H1 (cell line): ENCODE measurements around the gene TUT4. TPM values are rescaled to one million over a fixed set of nuclear protein-coding genes. Genes with fewer than 3 reads are reported as not detected.

Experiments
- CTCF ChIA-PET: fragments of 300-600 bp; sonication (Branson Sonifier 250); formaldehyde crosslinking; loops from one replicate; lab custom pipeline; 2021; ENCODE audit not compliant: partially characterized antibody; lab: Charles Lee
- POLR2A ChIA-PET: fragments of 300-600 bp; sonication (Branson Sonifier 250); formaldehyde crosslinking; loops from one replicate; lab custom pipeline; 2021; ENCODE audit warnings: inconsistent platforms; ENCODE audit not compliant: partially characterized antibody; lab: Charles Lee
- DNase-seq, 2 experiments: peaks; one replicate each; pipeline versions ENCODE4 v3.0.0 to v3.0.0-alpha.2; 2010 to 2022; ENCODE audit warnings: low spot score in 2 of 2, low read depth in 1 of 2, mixed read lengths in 1 of 2
- FAIRE-seq: peaks from 2 replicates; lab custom pipeline; 2011; peaks lifted over from hg19 to GRCh38; lab: Jason Lieb, UNC
- H2AFZ ChIP-seq: 2 replicates; pipeline ENCODE4 v1.8.1; 2012; ENCODE audit warnings: low read length, inconsistent platforms
- H2AK5ac ChIP-seq: 2 replicates; pipeline ENCODE4 v1.6.1; 2013; ENCODE audit warnings: low read depth, low read length
- H2BK120ac ChIP-seq: replicated peaks from 2 replicates; pipeline ENCODE3; 2013; ENCODE audit warnings: low read depth, low read length, inconsistent platforms
- H2BK12ac ChIP-seq: 2 replicates; pipeline ENCODE4 v1.6.1; 2013; ENCODE audit warnings: low read depth, low read length
- H2BK15ac ChIP-seq: 2 replicates; pipeline ENCODE4 v1.6.1; 2013; ENCODE audit warnings: low read length
- H2BK20ac ChIP-seq: 2 replicates; pipeline ENCODE4 v1.6.1; 2013; ENCODE audit warnings: low read length
- H2BK5ac ChIP-seq: 2 replicates; pipeline ENCODE4 v1.6.1; 2013; ENCODE audit warnings: low read depth, low read length
- H3K14ac ChIP-seq: 2 replicates; pipeline ENCODE4 v1.6.1; 2013; ENCODE audit warnings: inconsistent platforms; ENCODE audit not compliant: insufficient read length
- H3K18ac ChIP-seq: 2 replicates; pipeline ENCODE4 v1.6.1; 2013; ENCODE audit warnings: low read length; ENCODE audit errors: extremely low read depth
- H3K23ac ChIP-seq: 2 replicates; pipeline ENCODE4 v1.6.1; 2013; ENCODE audit warnings: inconsistent platforms; ENCODE audit not compliant: insufficient read length
- H3K23me2 ChIP-seq: 2 replicates; pipeline ENCODE4 v1.6.1; 2013; ENCODE audit warnings: low read depth, low read length
- H3K27ac ChIP-seq: 2 replicates; pipeline ENCODE4 v1.6.1; 2011; ENCODE audit warnings: low read depth, low read length, inconsistent platforms
- H3K27me3 ChIP-seq, 4 experiments: replicated peaks in 1 of 4; 1 replicate in 1 of 4; 2 replicates in 3 of 4; pipeline versions ENCODE4 v1.6.1 to v1.8.1; 2011 to 2013; ENCODE audit warnings: low read length in 3 of 4, mild to moderate bottlenecking in 3 of 4, inconsistent platforms in 2 of 4, mixed read lengths in 2 of 4, moderate library complexity in 1 of 4; ENCODE audit not compliant: control insufficient read depth in 3 of 4, insufficient read depth in 3 of 4; ENCODE audit errors: extremely low read depth in 1 of 4
- H3K36me3 ChIP-seq, 4 experiments: 2 replicates each; pipeline versions ENCODE4 v1.6.1 to v1.8.1; 2011 to 2013; ENCODE audit warnings: mild to moderate bottlenecking in 4 of 4, low read length in 3 of 4, moderate library complexity in 2 of 4, control low read depth in 1 of 4, inconsistent platforms in 1 of 4; ENCODE audit not compliant: insufficient read depth in 4 of 4, control insufficient read depth in 2 of 4
- H3K4ac ChIP-seq: replicated peaks from 2 replicates; pipeline ENCODE3; 2013; ENCODE audit warnings: low read length, low read depth, mixed read lengths, inconsistent platforms; ENCODE audit not compliant: insufficient read length
- H3K4me1 ChIP-seq, 4 experiments: replicated peaks in 1 of 4; 1 replicate in 1 of 4; 2 replicates in 3 of 4; pipeline versions ENCODE4 v1.6.1 to v1.8.1; 2011 to 2013; ENCODE audit warnings: low read length in 3 of 4, inconsistent platforms in 2 of 4, mixed read lengths in 1 of 4; ENCODE audit not compliant: insufficient read depth in 4 of 4, control insufficient read depth in 3 of 4
- H3K4me2 ChIP-seq, 2 experiments: 2 replicates each; pipeline versions ENCODE4 v1.6.1 to v1.8.1; 2011 to 2013; ENCODE audit warnings: low read depth in 2 of 2, low read length in 2 of 2, control low read depth in 1 of 2, inconsistent platforms in 1 of 2, mild to moderate bottlenecking in 1 of 2; ENCODE audit not compliant: insufficient read depth in 1 of 2
- H3K4me3 ChIP-seq, 4 experiments: fragments of 200-600, 300-600 bp in 1 of 4; sonication (generic), shearing (Covaris generic), sonication (Bioruptor Twin) in 1 of 4; 2 replicates each; pipeline versions ENCODE4 v1.5.1 to v1.8.1; 2011 to 2016; ENCODE audit warnings: low read length in 4 of 4, low read depth in 3 of 4, control low read depth in 2 of 4, inconsistent platforms in 2 of 4, mild to moderate bottlenecking in 2 of 4, mixed read lengths in 1 of 4, moderate library complexity in 1 of 4; ENCODE audit not compliant: insufficient read depth in 2 of 4; ENCODE audit errors: extremely low read depth in 1 of 4
- H3K56ac ChIP-seq: replicated peaks from 2 replicates; pipeline ENCODE3; 2013; ENCODE audit warnings: low read depth, mild to moderate bottlenecking, mixed read lengths, low read length, inconsistent platforms; ENCODE audit not compliant: insufficient read length
- H3K79me1 ChIP-seq: 2 replicates; pipeline ENCODE4 v1.6.1; 2013; ENCODE audit warnings: low read depth, low read length, control low read depth
- H3K79me2 ChIP-seq, 2 experiments: 2 replicates each; pipeline versions ENCODE4 v1.6.1 to v1.8.1; 2012 to 2013; ENCODE audit warnings: low read length in 2 of 2, mild to moderate bottlenecking in 2 of 2, inconsistent platforms in 1 of 2; ENCODE audit not compliant: insufficient read depth in 2 of 2, control insufficient read depth in 1 of 2
- H3K9ac ChIP-seq, 4 experiments: replicated peaks in 1 of 4; 1 replicate in 1 of 4; 2 replicates in 3 of 4; pipeline versions ENCODE4 v1.6.1 to v1.8.1; 2011 to 2013; ENCODE audit warnings: low read depth in 3 of 4, low read length in 3 of 4, control low read depth in 2 of 4, mild to moderate bottlenecking in 2 of 4, moderate library complexity in 2 of 4, inconsistent platforms in 1 of 4; ENCODE audit errors: extremely low read depth in 1 of 4
- H3K9me3 ChIP-seq, 2 experiments: 2 replicates each; pipeline versions ENCODE4 v1.6.1 to v1.8.1; 2012 to 2013; ENCODE audit warnings: mild to moderate bottlenecking in 2 of 2, moderate library complexity in 2 of 2, control low read depth in 1 of 2, inconsistent platforms in 1 of 2, low read depth in 1 of 2, low read length in 1 of 2, mixed read lengths in 1 of 2; ENCODE audit not compliant: insufficient read depth in 2 of 2
- H4K20me1 ChIP-seq, 2 experiments: replicated peaks in 1 of 2; 2 replicates each; pipeline versions ENCODE3 to v1.8.1; 2011 to 2013; ENCODE audit warnings: inconsistent platforms in 2 of 2, low read length in 2 of 2, mild to moderate bottlenecking in 1 of 2; ENCODE audit not compliant: insufficient read depth in 2 of 2, control insufficient read depth in 1 of 2
- H4K5ac ChIP-seq: 2 replicates; pipeline ENCODE4 v1.6.1; 2013; ENCODE audit warnings: low read length, low read depth, mixed read lengths, inconsistent platforms; ENCODE audit not compliant: insufficient read length
- H4K8ac ChIP-seq: 2 replicates; pipeline ENCODE4 v1.8.0; 2013; ENCODE audit warnings: mild to moderate bottlenecking, moderate library complexity, low read length, inconsistent platforms; ENCODE audit not compliant: insufficient read depth; ENCODE audit errors: extremely low read depth
- H4K91ac ChIP-seq: replicated peaks from 2 replicates; pipeline ENCODE3; 2013; ENCODE audit warnings: low read length, mixed read lengths, inconsistent platforms; ENCODE audit not compliant: insufficient read length
- CREB1 ChIP-seq: IDR thresholded peaks from 2 replicates; pipeline ENCODE4 v1.6.1; 2012; ENCODE audit warnings: inconsistent platforms
- CTBP2 ChIP-seq: IDR thresholded peaks from 2 replicates; pipeline ENCODE4 v1.7.0; 2011; ENCODE audit warnings: borderline replicate concordance, mild to moderate bottlenecking, moderate library complexity, mixed read lengths, low read length; ENCODE audit not compliant: insufficient read depth, insufficient read length
- RBBP5 ChIP-seq: IDR thresholded peaks from 2 replicates; pipeline ENCODE4 v1.7.1; 2012; ENCODE audit warnings: low read depth, mild to moderate bottlenecking, inconsistent platforms, low read length, moderate library complexity, borderline replicate concordance
- RXRA ChIP-seq: IDR thresholded peaks from 2 replicates; pipeline ENCODE4 v1.6.1; 2011; ENCODE audit warnings: low read depth, mild to moderate bottlenecking, low read length, moderate library complexity; ENCODE audit not compliant: insufficient read depth
- SIX5 ChIP-seq: IDR thresholded peaks from 2 replicates; pipeline ENCODE4 v1.6.1; 2011; ENCODE audit warnings: mild to moderate bottlenecking, low read depth, low read length
- TAF7 ChIP-seq: optimal IDR thresholded peaks from 2 replicates; pipeline ENCODE3; 2011; ENCODE audit warnings: low read depth, mild to moderate bottlenecking, inconsistent platforms, low read length, moderate library complexity, borderline replicate concordance
- YY1 ChIP-seq: IDR thresholded peaks from 2 replicates; pipeline ENCODE4 v1.6.1; 2011; ENCODE audit warnings: low read depth, mild to moderate bottlenecking, low read length
- WGBS, 2 experiments: shearing (Covaris generic) in 1 of 2; methylation state at CpG; one replicate each; pipeline versions ENCODE4 v1.1.6 to v1.1.7; 2013 to 2015; ENCODE audit warnings: low lambda C conversion rate in 2 of 2, mixed read lengths in 2 of 2, inconsistent platforms in 1 of 2, low coverage in 1 of 2, missing lambda C conversion rate in 1 of 2; ENCODE audit not compliant: insufficient replicate concordance in 2 of 2, insufficient coverage in 1 of 2, insufficient read length in 1 of 2; ENCODE audit errors: extremely low coverage in 1 of 2, missing lambda C conversion rate in 1 of 2; 5-methylcytosine and 5-hydroxymethylcytosine counted together
- polyA plus RNA-seq, 7 experiments: library from polyadenylated mRNA; depleted of rRNA in 3 of 7; stranded (reverse) in 5 of 7; unstranded in 2 of 7; fragments of >200 nt in 5 of 7; fragments of 200-250 nt in 2 of 7; gene quantifications; 1 replicate in 5 of 7; 2 replicates in 1 of 7; 4 replicates in 1 of 7; pipeline versions ENCODE4 v1.2.1 to v1.2.3, GENCODE V29; 2011 to 2013; ENCODE audit warnings: missing spikeins in 2 of 7, mixed read lengths in 2 of 7
- total RNA-seq: library from RNA; stranded (reverse); fragmentation: NEBNext Ultra II Directional; extraction: Animal tissue kit (Norgen Biotek cat#: 25700); gene quantifications from 2 replicates; pipeline ENCODE4 v1.2.1, GENCODE V29; 2021

Gene TUT4
- total and polyA plus RNA-seq, 2 of the 8 experiments (the other 6 are each of a cell fraction or from before 2014, with no cell fraction given), result 54.5 to 63.3 TPM

DNA sequence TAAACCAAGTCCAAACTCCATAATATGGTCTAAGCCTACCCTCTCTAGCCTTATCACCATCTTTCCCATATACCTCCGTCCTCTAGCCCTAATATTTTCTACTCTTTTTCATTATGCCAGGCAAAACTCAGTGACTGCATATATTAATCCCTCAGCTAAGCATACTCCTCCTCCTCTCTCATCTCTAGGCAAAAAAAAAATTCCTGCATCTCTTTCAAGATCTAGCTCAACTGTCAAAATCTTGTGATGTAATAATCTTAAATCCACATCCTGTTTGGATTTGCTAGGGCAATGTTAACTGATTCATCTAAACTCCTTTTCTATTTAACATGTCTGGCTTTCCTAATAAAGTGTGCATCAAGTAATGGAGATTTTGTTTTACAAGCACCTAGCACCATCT lies 128.1 kb downstream of the TUT4 start:
- no peak overlapping the region for H2BK15ac ChIP-seq
- no peak overlapping the region for H3K4ac ChIP-seq
- H2BK20ac ChIP-seq, result no peak overlapping the region
- no peaks in the 10 kb centered on the region for H3K9me3 ChIP-seq
- no peak overlapping the region for H4K91ac ChIP-seq
- no peaks in the 10 kb centered on the region for H3K27me3 ChIP-seq
- no peak overlapping the region for H3K4me2 ChIP-seq
- WGBS, 2 experiments, result 96% methylated on average over 1 of the region's 1 CpG; no CpG with 5 or more reads in 1 of the 2 experiments
- H3K4me3 ChIP-seq, result no peak overlapping the region
- no peak overlapping the region for H2BK120ac ChIP-seq
- H3K23me2 ChIP-seq, result no peaks in the 10 kb centered on the region
- H3K79me2 ChIP-seq, result no peaks in the 10 kb centered on the region
- no peak overlapping the region for H2AFZ ChIP-seq
- H3K23ac ChIP-seq, result no peak overlapping the region
- H2BK12ac ChIP-seq, result no peak overlapping the region
- no peaks in the 10 kb centered on the region for H3K79me1 ChIP-seq
- no peak overlapping the region for H3K27ac ChIP-seq
- no peak overlapping the region for H3K56ac ChIP-seq
- no peak overlapping the region for H2BK5ac ChIP-seq
- DNase-seq (no peak), FAIRE-seq (no peak)
- no peak overlapping the region for H3K14ac ChIP-seq
- H3K18ac ChIP-seq, result no peak overlapping the region
- TF ChIP-seq CTBP2, result no peak
- no peak for TF ChIP-seq YY1
- no peak for TF ChIP-seq RXRA
- no peak for TF ChIP-seq CREB1
- no peak for TF ChIP-seq TAF7
- TF ChIP-seq SIX5, result no peak
- no peak for TF ChIP-seq RBBP5
- H2AK5ac ChIP-seq, result no peak overlapping the region
- ChIA-PET CTCF (interaction anchor here (1.5 kb wide), 1 partner anchor 19 kb away, joined by 3 read pairs; no protein-coding TSS in a partner anchor), POLR2A (interaction anchor here (0.6 to 2.2 kb wide), 5 partner anchors 8 to 263 kb away, joined by 3 to 10 read pairs (median 4); partner anchors contain the start of genes ORC1 and PRPF38A)
- peaks cover 0 to 1% of the 10 kb centered on the region in 2 experiments for H4K20me1 ChIP-seq
- no peak overlapping the region for H3K9ac ChIP-seq
- peaks cover 0 to 35% (median 12%) of the 10 kb centered on the region in 4 experiments; a peak in 5 of 8 replicates for H3K36me3 ChIP-seq
- H3K4me1 ChIP-seq, result no peaks in the 10 kb centered on the region; a peak in 1 of 7 replicates
- H4K5ac ChIP-seq, result no peak overlapping the region
- no peak overlapping the region for H4K8ac ChIP-seq
